Natural killer cell (primary cell): ENCODE measurements around the gene ADGRB3. TPM values are rescaled to one million over a fixed set of nuclear protein-coding genes. Genes with fewer than 3 reads are reported as not detected.

Experiments used
- ATAC-seq, 3 donors: fragments of 150-1000 bp in 2 of 3; fragments of 200-7000 bp in 1 of 3; cut with Tn5 transposase; 1 replicate in 1 of 3; 2 replicates in 2 of 3; pipeline ENCODE4 v1.10.0; 2021; ENCODE audit warnings: mild to moderate bottlenecking in 2 of 3, moderate library complexity in 2 of 3
- DNase-seq, 2 donors: peaks; one replicate each; pipeline versions ENCODE4 v3.0.0 to v3.0.0-alpha.2; 2013 to 2021; ENCODE audit warnings: mixed read lengths in 1 of 2
- H3K27ac ChIP-seq: one replicate; pipeline ENCODE4 v1.5.1; 2013; ENCODE audit warnings: mild to moderate bottlenecking, low read length
- H3K27me3 ChIP-seq: one replicate; pipeline ENCODE4 v1.6.1; 2013; ENCODE audit warnings: low read length; ENCODE audit not compliant: control insufficient read depth, insufficient read depth
- H3K36me3 ChIP-seq: one replicate; pipeline ENCODE4 v1.6.1; 2013; ENCODE audit warnings: low read length; ENCODE audit not compliant: control insufficient read depth, insufficient read depth
- H3K4me1 ChIP-seq: one replicate; pipeline ENCODE4 v1.6.1; 2013; ENCODE audit warnings: low read length; ENCODE audit not compliant: control insufficient read depth, insufficient read depth
- H3K4me3 ChIP-seq: one replicate; pipeline ENCODE4 v1.5.1; 2013; ENCODE audit warnings: low read length
- H3K9me3 ChIP-seq: one replicate; pipeline ENCODE4 v1.6.1; 2013; ENCODE audit warnings: low read length; ENCODE audit not compliant: control insufficient read depth, insufficient read depth
- H3K27ac Mint-ChIP-seq, 2 donors: one replicate each; pipeline ENCODE4 v1.8.0; 2022; ENCODE audit warnings: mild to moderate bottlenecking in 2 of 2, mixed read lengths in 2 of 2, moderate library complexity in 1 of 2
- H3K27me3 Mint-ChIP-seq, 2 donors: one replicate each; pipeline ENCODE4 v1.8.0; 2022; ENCODE audit warnings: low read depth in 2 of 2, mixed read lengths in 2 of 2
- H3K36me3 Mint-ChIP-seq: one replicate; pipeline ENCODE4 v1.8.0; 2022; ENCODE audit warnings: mixed read lengths
- H3K4me1 Mint-ChIP-seq, 2 donors: one replicate each; pipeline ENCODE4 v1.8.0; 2022; ENCODE audit warnings: mixed read lengths in 2 of 2
- H3K4me3 Mint-ChIP-seq: one replicate; pipeline ENCODE4 v1.8.0; 2022; ENCODE audit warnings: mild to moderate bottlenecking, moderate library complexity, mixed read lengths
- H3K9me3 Mint-ChIP-seq, 2 donors: one replicate each; pipeline ENCODE4 v1.8.0; 2022; ENCODE audit warnings: mixed read lengths in 2 of 2
- CTCF ChIP-seq: fragments of 200-600 bp; IDR thresholded peaks from one replicate; pipeline ENCODE4 v1.8.0; 2022; ENCODE audit warnings: antibody characterized with exemption
- WGBS: methylation state at CpG from one replicate; pipeline ENCODE4 v1.1.7; 2013; ENCODE audit warnings: missing lambda C conversion rate; ENCODE audit not compliant: insufficient coverage; 5-methylcytosine and 5-hydroxymethylcytosine counted together
- intact Hi-C: fragments of 100-400 bp; cut with micrococcal nuclease; formaldehyde crosslinking; loops from one replicate; pipeline ENCODE4 v1.14.2; 2022
- total RNA-seq, 4 donors: library from RNA; stranded (reverse); fragments of 120-200 nt in 1 of 4; gene quantifications; one replicate each; pipeline versions ENCODE4 v1.2.3 to v1.2.4, GENCODE V29; 2013 to 2022

Gene ADGRB3
- total RNA-seq, 3 donors from 2014 or later (not counting 1 experiment from before 2014, with no cell fraction given): not detected

- peaks cover 2% of the 10 kb centered on the region in 2 donors for H3K9me3 Mint-ChIP-seq
- WGBS: 100% methylated on average over 2 of the region's 2 CpGs
- H3K4me3 Mint-ChIP-seq: no peak overlapping the region
- H3K27ac Mint-ChIP-seq: no peak overlapping the region
- H3K9me3 ChIP-seq: peaks cover 2% of the 10 kb centered on the region
- no peak for DNase-seq
- H3K27me3 ChIP-seq: no peaks in the 10 kb centered on the region
- no peak overlapping the region for H3K27ac ChIP-seq
- H3K36me3 ChIP-seq: no peaks in the 10 kb centered on the region
- no peak for ATAC-seq
- intact Hi-C loops: no loop called here
- no peak for TF ChIP-seq CTCF
- no peaks in the 10 kb centered on the region for H3K27me3 Mint-ChIP-seq
- H3K4me1 Mint-ChIP-seq: no peaks in the 10 kb centered on the region
- no peaks in the 10 kb centered on the region for H3K36me3 Mint-ChIP-seq
- no peak overlapping the region for H3K4me3 ChIP-seq
- H3K4me1 ChIP-seq: no peaks in the 10 kb centered on the region
These were observed 763.6 kb downstream of the ADGRB3 start for GRCh38 chr6:69398729-69399128.

GRCh38 chr6:69408886-69409285 is 773.8 kb downstream of the ADGRB3 start:
- Histone ChIP-seq H3K4me1 (no peaks in the 10 kb centered on the region), H3K9me3 (peaks cover 5% of the 10 kb centered on the region), H3K4me3 (no peak overlapping the region), H3K27ac (no peak overlapping the region), H3K36me3 (no peaks in the 10 kb centered on the region), H3K27me3 (no peaks in the 10 kb centered on the region)
- Mint-ChIP-seq H3K36me3 (no peaks in the 10 kb centered on the region), H3K27ac (no peak overlapping the region), H3K27me3 (no peaks in the 10 kb centered on the region), H3K4me3 (no peak overlapping the region), H3K9me3 (peaks cover 21 to 29% of the 10 kb centered on the region in 2 donors), H3K4me1 (no peaks in the 10 kb centered on the region)
- DNase-seq: no peak
- no peak for TF ChIP-seq CTCF
- no peak for ATAC-seq
- intact Hi-C loops: no loop called here
- 55% methylated on average over 3 of the region's 3 CpGs for WGBS

GRCh38 chr6:69416776-69417175 is 781.7 kb downstream of the ADGRB3 start:
- H3K4me1 Mint-ChIP-seq: no peaks in the 10 kb centered on the region
- no peak for ATAC-seq
- H3K9me3 ChIP-seq: no peaks in the 10 kb centered on the region
- H3K27me3 ChIP-seq: no peaks in the 10 kb centered on the region
- TF ChIP-seq CTCF: no peak
- no peak overlapping the region for H3K27ac Mint-ChIP-seq
- H3K36me3 Mint-ChIP-seq: no peaks in the 10 kb centered on the region
- no peak for DNase-seq
- H3K9me3 Mint-ChIP-seq: peaks cover 7 to 12% of the 10 kb centered on the region in 2 donors
- no peaks in the 10 kb centered on the region for H3K36me3 ChIP-seq
- no peak overlapping the region for H3K27ac ChIP-seq
- H3K4me3 ChIP-seq: no peak overlapping the region
- WGBS: 100% methylated on average over 1 of the region's 2 CpGs
- no peaks in the 10 kb centered on the region for H3K27me3 Mint-ChIP-seq
- intact Hi-C loops: no loop called here
- no peak overlapping the region for H3K4me3 Mint-ChIP-seq
- no peaks in the 10 kb centered on the region for H3K4me1 ChIP-seq

DNA sequence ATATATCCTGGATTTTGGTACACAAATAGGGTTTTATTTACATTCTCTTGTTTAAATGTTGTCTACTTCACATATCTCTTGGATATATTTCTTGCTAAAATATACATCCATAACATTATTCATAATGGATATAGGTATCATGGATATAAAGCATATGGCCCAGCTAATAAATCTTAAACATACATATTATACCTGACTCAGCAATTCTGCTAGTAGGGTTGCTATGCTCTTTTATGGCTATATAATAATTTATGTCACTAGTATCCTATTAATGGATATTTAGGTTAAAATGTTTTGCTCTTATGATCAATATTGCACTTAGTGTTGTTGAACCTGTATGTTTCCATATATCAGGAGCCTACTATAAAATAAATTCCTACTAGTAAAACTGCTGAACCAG is 786.2 kb downstream of the ADGRB3 start:
- no peak overlapping the region for H3K27ac ChIP-seq
- H3K36me3 Mint-ChIP-seq: no peaks in the 10 kb centered on the region
- intact Hi-C loops: no loop called here
- DNase-seq (no peak), ATAC-seq (no peak)
- H3K4me1 Mint-ChIP-seq: no peaks in the 10 kb centered on the region
- TF ChIP-seq CTCF: no peak
- no peaks in the 10 kb centered on the region for H3K36me3 ChIP-seq
- no peaks in the 10 kb centered on the region for H3K27me3 ChIP-seq
- no peaks in the 10 kb centered on the region for H3K27me3 Mint-ChIP-seq
- no peak overlapping the region for H3K4me3 Mint-ChIP-seq
- H3K4me1 ChIP-seq: no peaks in the 10 kb centered on the region
- H3K27ac Mint-ChIP-seq: no peak overlapping the region
- H3K4me3 ChIP-seq: no peak overlapping the region
- peaks cover 8 to 10% of the 10 kb centered on the region in 2 donors for H3K9me3 Mint-ChIP-seq
- H3K9me3 ChIP-seq: no peaks in the 10 kb centered on the region
